Measurements from ENCODE around the gene OR10T2.
"Not testable (repeated sequence)": the region's sequence is repeated elsewhere in the genome, so short reads cannot be mapped to it uniquely, and the experiment has no call there.

DNA sequence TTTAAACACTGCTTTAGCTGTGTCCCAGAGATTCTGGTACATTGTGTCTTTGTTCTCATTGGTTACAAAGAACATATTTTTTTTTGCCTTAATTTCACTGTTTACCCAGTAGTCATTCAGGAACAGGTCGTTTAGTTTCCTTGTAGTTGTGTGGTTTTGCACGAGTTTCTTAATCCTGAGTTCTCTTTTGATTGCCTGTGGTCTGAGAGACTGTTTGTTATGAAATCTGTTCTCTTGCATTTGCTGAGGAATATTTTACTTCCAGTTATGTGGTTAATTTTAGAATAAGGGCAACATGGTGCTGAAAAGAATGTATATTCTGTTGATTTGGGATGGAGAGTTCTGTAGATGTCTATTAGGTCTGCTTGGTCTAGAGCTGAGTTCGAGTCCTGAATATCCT is 30.9 kb upstream of the OR10T2 start:
- not testable (repeated sequence) for TF ChIP-seq CTCF, POLR2A, POLR2AphosphoS5, EP300 (IDR thresholded peaks at IDR 0.05)
